ENCODE results near the gene TC2N. TPM values are rescaled to one million over a fixed set of nuclear protein-coding genes. Genes with fewer than 3 reads are reported as not detected.

The TC2N gene
- total and polyA plus RNA-seq, 9 donors: 1.9 to 8.6 (median 5.6) TPM

DNA sequence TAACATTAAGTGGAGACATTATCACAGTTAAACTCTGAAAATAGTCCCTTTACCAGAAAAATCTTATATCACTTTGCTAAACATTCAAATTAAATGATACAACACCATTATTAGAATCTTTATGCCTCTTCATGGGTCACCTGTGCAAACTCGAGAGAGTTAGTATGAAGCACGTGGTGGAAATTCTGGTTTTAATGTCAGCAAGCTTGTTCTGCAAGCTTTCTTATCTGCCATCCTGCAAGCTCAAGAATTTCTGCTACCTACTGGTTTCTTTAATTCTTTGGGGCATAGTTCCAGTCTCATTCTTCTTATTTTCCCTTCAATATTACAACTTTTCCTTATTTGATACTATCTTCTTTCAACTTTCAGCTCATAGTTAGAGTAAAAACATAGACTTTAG lies 136.3 kb downstream of the TC2N start:
- H3K9me3 ChIP-seq (replicated peaks; ENCODE audit: control insufficient read depth, low read depth, low read length): no peaks in the 10 kb centered on the region
- no peaks in the 10 kb centered on the region for H3K4me1 ChIP-seq (ENCODE audit: control insufficient read depth, insufficient read depth, low read length)
- no peak overlapping the region for H3K27ac ChIP-seq (ENCODE audit: low read length)
- no peaks in the 10 kb centered on the region for H3K36me3 ChIP-seq (ENCODE audit: control insufficient read depth, insufficient read depth, low read length)
- no peaks in the 10 kb centered on the region for H3K27me3 ChIP-seq (ENCODE audit: control insufficient read depth, insufficient read depth, low read length)
- DNase-seq: no peak
- H3K4me3 ChIP-seq (ENCODE audit: low read length): no peak overlapping the region
- no CpG with 5 or more reads among the region's 2 CpGs for WGBS (ENCODE audit: insufficient coverage)

DNA sequence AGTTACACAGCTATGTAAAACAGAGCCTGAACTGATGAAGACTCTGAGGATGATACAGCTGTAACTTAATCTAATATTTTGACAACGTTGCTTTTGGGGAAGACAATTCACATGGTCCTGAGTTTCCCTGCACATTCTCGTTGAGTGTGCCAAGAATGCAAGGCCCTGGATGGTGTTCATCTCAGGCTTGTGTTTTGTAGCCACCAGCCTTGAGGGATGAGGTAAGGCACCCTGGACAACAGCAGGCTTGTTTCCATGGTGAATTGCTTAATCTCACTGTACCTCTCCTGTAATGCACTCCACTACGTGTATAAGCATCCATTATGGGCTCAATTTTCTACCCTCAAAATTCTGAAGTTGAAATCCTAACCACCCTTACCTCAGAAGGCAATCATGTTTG lies 137.6 kb downstream of the TC2N start:
- Histone ChIP-seq H3K4me3 (ENCODE audit: low read length) (no peak overlapping the region), H3K9me3 (replicated peaks; ENCODE audit: control insufficient read depth, low read depth, low read length) (no peaks in the 10 kb centered on the region), H3K36me3 (ENCODE audit: control insufficient read depth, insufficient read depth, low read length) (no peaks in the 10 kb centered on the region), H3K4me1 (ENCODE audit: control insufficient read depth, insufficient read depth, low read length) (no peaks in the 10 kb centered on the region), H3K27ac (ENCODE audit: low read length) (no peak overlapping the region), H3K27me3 (ENCODE audit: control insufficient read depth, insufficient read depth, low read length) (no peaks in the 10 kb centered on the region)
- no peak for DNase-seq
- WGBS (ENCODE audit: insufficient coverage): 40% methylated on average over 1 of the region's 3 CpGs

Other genes with a start within 250 kb of the TC2N start
- gene CATSPERB, start 135.4 kb downstream of the TC2N start, total RNA-seq: 0.80 TPM
- under 1 TPM in 7 of 8 donors, not detected in 1; 0.06 to 0.93 (median 0.23) TPM for gene CATSPERB, start 135.4 kb downstream of the TC2N start, polyA plus RNA-seq (ENCODE audit: insufficient read depth in 1 of 8, insufficient read length in 8 of 8, low replicate concordance in 1 of 8)
- gene FBLN5, start 80.2 kb upstream of the TC2N start, total RNA-seq: 31.5 TPM
- gene FBLN5, start 80.2 kb upstream of the TC2N start, polyA plus RNA-seq (ENCODE audit: insufficient read depth in 1 of 8, insufficient read length in 8 of 8, low replicate concordance in 1 of 8): 100 to 1,000 TPM in 2 of 8 donors, 10 to 100 TPM in 6; 51.4 to 128 (median 87.0) TPM
- gene TRIP11, start 172.5 kb upstream of the TC2N start, total RNA-seq: 29.9 TPM
- gene TRIP11, start 172.5 kb upstream of the TC2N start, polyA plus RNA-seq (ENCODE audit: insufficient read depth in 1 of 8, insufficient read length in 8 of 8, low replicate concordance in 1 of 8): 10 to 100 TPM; 10.3 to 23.2 (median 19.3) TPM
- gene ATXN3, start 239.0 kb upstream of the TC2N start, total RNA-seq: 19.6 TPM
- 10 to 100 TPM; 12.3 to 20.6 (median 14.6) TPM for gene ATXN3, start 239.0 kb upstream of the TC2N start, polyA plus RNA-seq (ENCODE audit: insufficient read depth in 1 of 8, insufficient read length in 8 of 8, low replicate concordance in 1 of 8)

All from muscle of leg (tissue), 11 donors.